ENCODE data around the gene GSN.

Gene GSN

DNA sequence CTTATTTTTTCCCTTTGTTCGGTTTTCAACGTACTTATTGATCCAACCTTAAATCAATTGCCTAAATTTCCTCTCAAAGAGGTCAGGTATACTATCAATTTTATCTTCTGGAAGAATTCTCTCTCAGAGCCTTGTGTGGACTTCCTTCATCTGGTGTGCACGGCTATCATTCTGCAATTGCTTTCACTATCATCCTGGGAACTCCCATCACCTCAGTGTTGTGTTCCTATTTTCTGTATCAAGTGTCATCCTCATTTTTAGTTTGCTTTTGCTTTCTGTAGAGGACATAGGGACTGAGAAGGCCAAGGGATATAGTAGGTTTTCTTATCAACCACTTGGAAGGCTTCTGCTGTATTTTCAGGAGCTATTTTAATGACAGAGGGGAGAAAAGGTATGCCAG is 90.8 kb downstream of the GSN start:
- no peak for DNase-seq

DNA sequence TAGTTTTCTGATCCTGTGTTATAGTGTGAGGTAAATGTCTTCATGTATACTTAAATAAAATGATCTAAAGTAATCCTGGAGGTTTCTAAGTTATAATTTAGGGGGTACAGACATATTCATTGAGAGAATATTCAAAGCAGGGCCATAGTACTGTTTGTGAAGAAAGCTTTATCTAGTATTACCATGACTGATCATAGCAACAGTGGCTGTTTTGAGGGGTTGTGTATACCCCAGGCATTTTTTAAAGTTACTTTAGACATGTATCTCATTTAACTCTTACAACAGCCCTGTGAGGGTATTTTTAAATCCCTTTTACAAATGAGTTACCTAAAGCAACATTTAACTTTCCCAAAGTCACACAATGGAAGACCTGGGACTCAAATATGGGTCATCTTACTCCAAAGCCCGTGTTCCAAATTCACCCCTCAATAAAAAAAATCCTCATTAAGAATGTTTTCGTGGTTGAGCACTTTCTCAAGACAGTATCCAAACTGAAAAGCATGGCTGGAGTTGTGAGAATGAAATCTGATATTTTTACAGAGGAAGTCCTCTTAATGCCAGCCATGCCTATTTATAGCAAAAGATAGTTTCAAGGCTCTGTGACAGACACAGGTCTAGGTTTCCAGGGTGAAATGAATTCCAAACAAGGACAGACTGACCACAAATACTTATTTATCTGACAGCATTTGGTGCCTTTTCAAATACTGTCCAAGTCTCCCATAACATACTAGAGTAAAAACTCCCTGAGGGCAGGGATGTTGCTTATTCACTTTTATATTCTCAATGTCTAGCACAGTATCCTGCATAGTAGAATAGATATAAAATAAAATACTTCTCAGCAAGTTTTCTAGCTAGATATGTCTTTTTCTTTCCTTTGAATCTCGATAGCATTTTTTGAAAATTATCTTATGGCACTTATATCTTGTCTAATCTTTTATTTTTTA is 91.7 kb downstream of the GSN start:
- DNase-seq, result no peak

DNA sequence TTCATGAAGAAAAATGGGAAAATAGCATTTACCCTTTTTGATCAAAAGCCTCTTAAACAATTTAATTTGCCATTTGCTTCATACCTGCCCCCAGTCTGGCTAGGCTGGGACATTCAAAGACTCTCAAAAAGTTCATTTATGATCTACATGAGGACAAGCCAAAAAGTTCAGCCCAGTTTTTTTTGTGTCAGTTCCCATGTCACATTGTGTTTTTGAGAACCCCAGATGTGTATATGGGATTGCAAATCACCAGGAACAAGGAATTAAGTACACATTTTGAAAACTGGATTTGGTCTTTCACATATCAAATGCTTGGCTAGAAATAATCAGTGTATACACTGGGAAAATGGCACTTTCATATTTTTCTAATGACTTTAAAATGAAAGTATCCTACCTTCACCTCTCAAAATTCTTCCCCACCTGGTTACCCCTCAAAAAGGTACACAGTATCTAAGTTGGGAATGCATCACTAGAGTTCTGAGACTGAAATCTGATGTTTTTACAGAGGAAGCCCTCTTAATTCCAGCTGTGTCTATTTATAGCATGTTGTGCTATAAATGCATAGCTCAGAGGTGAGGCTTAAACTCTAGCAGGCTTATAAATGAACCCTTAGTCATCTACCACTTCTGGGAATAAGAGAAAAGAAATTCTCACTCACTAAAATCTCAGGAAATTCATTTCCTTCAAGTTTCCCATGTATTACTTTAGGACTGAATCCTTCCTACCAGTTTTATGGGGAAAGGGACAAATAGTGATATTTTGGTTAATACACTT is 92.8 kb downstream of the GSN start:
- DNase-seq, result no peak

DNA sequence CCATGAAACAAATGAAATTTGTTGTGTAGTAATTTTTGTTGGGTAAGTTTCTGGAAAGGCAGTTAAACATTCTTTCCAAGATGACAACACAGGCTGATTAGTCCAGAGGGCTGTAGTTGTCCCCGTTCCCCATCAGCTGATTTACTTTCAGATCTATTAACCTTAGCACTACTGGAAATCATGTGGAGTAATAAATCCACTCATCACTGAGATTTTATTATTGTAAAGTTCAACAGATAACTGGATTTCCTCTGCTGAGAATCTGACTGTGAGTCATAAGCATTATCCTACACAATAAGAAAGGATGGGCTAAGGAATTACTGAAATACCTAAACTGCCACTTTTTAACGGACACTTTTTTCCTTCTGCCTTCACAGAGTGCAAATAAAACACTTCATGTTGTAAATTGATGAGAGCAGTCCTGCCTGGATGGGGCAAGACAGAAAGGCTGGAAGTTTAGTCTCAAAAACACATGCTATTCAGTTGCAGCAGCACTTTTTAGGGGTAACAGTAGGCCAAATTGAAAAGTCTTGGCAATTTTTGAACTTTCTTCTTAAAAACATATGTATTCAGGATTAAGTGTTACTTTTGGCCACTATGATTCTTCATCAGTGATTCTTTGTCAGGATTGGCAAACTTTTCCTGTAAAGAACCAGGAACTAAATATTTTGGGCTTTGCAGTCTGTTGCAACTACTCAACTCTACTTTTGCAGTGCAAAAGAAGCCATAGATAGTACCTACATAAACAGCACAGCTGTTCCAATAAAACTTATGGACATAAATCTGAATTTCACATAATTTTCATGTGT is 95.1 kb downstream of the GSN start:
- DNase-seq, result no peak

DNA sequence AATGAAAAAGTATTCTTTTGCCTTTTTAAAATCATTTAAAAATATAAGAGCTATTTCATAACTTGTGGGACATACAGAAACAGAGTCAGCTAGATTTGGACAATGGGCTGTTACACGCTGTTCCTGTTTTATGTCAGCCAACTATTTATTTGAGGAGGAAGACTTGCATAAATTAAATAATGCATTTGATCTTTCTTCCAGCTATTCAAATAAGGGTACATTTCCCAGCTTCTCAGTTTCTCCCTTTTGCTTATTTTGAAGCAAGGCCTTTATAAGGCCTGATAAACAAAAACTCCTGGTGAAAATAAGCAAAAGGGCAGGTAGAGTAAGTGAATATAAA is 95.6 kb downstream of the GSN start:
- DNase-seq, result no peak

DNA sequence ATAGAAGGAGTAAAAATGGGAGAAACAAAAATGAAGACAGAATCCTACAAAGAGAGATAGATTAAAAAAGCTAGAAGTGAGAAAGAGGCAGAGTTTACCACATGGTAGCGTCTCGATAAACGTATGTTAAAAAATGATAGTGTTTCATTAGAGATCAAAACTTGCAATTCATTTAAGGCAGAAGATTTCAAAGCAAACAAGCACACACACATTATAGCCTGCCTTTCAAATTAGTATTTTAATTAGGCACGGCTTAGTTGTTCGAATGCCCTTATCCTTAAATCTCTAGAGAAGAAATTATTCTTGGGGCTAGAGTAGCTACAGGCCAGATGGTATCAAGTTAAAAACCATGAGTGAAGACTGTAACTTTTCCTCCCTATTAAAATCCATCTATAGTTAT is 96.1 kb downstream of the GSN start:
- no peak for DNase-seq

DNA sequence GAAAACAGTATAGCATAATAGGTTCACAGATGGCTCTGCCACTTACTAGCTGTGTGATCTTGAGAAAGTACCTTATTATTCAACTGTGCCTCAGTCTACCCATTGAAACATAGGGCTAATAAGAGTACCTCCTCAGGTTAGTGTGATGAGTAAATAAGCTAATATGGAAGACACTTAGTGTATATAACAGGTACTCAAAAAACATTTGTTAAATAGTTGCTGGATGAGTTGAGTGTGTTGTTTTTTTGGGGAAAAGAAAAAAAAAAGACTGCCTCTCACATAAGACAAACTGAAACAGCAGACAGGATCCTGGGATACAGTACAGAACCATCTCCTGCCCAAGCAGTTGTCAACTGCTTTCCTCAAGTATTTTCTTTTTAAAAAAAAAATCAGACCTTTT is 96.9 kb downstream of the GSN start:
- no peak for DNase-seq

DNA sequence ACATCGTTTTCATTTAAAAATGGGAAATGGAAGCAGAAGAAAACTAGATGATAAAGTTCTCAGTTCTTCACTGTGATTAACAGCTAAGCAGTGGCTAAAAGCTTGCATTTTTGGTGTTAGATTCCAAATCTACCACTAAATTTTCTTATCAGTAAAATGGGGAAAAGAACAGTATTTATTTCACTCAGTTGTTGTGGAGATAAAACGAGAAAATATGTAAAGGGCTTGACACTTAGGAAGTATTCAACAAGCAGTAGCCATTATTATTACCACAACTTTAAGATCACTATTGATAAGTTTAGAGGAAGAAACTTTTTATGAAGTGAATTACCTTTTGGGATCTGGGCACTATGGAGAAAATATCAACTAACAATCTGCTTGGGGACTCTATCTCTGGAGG is 97.6 kb downstream of the GSN start:
- no peak for DNase-seq

DNA sequence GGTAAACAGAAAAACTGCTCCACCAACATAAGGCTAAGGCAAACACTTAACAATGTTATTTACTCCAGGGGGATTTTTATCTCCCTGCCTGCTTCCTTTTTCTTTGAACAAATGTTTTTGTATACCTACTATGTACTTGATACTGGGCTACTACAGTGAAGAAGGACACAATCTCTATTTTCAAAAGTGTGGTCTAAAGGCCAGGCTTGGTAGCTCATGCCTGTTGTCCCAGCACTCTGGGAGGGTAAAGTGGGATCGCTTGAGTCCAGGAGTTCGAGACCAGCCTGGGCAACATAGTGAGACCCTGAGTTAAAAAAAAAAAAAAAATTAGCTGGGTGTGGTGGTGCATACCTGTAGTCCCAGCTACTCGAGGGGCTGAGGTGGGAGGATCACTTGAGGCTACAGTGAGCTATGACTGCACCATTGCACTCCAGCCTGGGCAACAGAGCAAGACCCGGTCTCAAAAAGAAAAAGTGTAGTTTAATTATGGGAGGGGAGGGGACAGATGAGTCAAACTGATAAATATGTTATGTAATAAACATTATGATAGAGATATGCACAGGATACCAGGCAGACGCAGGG is 98.7 kb downstream of the GSN start:
- DNase-seq, result no peak

DNA sequence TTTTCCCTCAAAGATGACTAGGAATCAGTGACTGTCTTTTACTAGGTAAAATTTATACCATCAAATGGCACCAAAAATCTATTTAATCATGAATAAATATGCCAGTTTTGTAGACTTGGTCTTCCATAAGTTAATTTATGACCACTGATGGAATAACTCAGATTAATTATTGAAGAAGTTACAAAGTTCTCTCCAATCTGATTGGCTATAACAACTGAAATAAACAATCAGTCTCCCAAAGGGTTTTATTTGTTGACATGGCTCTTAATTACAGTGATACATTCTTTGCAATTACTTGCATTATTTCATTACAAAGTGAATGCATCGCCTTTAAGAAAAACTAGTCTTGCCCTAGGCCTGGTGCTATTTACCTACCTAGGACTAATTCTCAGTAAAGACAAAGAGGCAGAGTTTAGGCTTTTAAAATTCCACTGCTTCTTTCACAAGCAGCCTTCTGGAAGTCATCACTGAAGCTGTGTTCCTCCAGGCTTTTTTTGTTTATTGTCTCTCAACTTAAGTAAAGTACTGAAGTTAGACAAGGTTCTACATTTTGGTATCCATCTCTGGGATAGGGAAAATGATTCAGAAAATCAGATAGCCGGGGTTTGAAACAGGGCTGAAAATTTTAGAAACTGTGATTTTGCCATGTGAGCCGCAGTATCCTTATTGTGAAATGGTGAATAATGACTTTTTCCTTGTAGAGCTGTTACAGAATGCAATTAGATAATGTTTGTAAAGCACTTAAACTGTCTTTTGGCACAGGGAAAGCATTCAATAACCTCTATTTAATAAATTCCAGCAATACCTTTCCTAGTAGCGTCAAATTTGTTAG is 99.6 kb downstream of the GSN start:
- DNase-seq, result no peak

DNA sequence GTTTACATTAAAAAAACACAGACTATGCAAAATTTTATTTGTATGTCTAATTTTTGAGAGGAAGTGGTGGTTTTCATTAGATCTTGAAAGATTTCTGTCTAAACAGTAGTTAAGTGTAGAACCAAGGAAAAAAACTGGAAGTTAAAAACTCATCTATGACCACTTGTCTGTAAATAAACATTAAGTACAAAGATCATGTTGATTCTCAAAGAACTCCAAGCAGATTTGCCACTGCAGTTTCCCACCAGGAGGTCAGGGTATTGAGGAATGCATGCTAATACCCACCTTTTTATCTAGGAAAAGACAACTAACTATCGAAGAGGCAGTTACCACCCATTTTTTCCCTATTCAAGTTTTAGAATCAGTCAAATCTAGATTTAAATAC is 100.2 kb downstream of the GSN start:
- no peak for DNase-seq

DNA sequence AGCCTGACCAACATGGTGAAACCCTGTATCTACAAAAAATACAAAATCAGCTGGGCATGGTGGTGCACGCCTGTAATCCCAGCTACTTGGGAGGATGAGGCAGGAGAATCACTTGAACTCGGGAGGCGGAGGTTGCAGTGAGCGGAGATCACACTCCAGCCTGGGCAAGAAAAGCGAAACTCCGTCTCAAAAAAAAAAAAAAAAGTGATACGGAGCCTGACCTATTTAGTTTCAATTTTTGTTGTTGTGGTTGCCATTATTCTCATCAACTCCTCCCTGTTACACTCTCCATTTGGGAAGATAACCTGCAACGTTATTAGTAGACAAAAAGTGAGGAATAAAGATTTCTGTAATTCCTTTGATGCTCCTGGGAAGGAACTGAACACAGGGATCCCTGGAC is 100.8 kb downstream of the GSN start:
- no peak for DNase-seq

DNA sequence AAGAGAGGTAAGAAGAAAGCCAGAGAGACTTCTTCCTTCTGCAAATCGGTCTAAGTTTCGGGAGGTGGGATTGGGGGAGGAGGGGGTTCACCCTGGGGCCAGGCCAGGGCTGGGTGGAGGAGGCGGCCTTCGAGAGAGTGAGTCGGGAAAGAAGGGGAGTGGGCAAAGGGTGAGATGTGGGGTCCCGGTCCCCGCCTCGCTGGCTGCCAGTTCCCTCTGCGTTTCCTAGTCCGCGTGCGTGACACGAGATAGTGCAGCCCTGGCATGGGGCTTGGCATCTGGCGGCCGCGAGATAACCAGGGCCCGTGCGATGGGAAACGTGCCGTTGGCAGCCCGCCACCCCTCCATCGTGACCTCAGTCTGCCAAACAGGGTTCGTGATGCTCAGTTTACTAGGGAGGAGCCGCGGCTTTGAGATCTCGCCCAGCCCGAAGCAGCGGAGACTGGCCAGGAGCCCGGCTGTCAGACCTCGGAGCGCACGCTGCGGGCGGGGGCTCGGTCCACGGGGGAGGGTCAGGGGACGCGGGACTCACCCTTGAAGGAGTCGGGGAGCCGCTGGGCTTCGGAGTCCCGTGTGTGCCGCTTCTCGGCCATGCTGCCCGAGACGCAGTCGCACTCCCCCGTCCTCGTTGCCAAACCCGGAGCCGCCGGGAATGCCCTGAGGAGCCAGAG is 101.8 kb downstream of the GSN start, which contains the start of gene STOM:
STOM (minus strand) TSS at position 656 of the 671 bp plus-strand sequence; CDS start at position 593, 63 bp downstream.
- no peak for DNase-seq

DNA sequence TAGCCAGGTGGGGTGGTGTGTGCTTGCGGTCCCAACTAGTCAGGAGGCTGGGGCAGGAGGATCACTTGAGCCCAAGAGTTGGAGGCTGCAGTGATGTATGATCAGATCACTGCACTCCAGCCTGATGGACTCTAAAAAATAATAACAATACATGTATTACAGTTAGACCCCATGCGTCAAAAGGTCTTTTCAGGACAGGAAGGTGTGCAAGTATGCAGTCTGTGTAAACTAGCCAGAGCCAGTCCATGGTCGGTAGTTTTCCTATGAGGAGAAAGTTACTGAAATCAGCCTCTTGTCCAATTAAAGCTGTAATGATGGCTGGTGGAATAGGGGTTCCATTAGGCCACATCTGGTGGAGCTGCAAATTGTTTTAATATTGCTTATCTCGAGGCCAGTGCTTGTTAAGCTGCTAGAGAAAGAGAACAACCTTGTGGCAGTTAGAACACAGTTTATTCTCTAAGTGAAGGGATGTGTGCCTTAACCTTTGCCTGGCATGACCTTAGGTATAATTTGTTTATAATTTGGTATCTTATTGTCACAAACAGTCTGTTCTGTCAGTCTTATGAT is 103.6 kb downstream of the GSN start:
- DNase-seq, result no peak

DNA sequence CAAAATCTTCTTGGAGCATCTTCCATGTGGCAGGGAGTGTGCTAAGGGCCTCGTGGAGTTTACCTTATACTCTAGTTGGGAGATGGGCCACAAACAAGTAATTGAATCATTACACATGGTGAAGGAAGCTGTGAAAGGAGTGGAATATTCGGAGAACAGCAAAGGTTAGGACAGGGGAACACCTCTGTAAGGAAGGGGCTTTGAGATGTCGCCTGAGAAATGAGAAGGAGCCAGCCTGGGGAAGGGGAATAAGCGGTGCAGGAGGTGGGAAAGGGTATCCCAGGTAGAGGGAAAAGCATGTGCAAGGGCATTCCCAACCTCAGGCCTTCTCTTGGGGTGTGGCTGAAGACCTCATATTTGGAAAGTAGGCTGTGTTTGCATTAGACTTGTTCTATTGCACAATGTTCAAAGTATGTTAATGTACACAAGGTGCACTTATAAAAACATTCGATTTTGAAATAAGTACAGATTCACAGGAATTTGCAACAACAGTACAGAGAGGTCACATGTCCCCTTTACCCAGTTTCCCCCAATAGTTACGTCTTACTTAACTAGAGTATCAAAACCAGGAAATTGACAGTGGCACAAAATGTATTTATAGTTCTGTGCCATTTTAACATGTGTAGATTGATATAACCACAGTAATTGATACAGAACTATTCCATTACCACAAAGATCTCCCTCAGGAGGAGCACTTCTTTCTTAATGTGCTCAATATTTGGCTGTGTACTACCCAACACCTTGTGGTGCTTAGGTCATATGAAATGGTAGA is 104.5 kb downstream of the GSN start:
- DNase-seq, result no peak

DNA sequence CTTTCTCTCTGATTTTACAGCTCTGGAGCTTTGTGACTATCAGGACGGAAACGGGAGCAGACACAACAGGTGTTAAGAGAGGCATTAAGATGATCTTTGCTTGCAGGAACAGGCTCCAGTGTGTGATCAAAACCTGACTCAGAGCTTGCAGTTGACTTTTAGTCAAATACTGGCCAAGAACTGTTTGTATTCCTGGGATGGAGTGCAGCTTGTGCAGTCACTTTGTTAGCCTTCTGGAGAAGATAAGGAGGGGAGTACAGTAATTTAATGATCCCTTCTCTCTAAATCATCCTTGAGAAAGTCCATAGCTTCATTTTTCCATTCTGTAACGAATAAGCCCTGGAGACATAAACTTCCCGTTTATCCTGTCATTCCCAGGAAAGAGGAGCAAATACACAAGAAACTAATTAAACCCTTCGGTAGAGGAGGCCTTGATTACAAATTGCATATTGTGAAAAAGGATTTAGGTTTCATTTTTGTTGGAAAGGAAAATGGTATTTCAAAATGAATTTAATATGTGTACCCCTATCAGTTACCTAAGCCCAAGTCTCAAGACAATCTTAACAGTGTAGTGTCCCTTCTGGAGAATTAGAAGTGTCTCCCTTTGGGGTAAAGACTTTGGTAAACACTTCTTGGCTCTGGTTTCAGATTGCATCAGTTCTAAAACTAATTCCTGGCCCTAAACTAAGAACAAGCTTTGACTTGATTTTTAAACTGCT is 105.2 kb downstream of the GSN start:
- DNase-seq, result no peak

DNA sequence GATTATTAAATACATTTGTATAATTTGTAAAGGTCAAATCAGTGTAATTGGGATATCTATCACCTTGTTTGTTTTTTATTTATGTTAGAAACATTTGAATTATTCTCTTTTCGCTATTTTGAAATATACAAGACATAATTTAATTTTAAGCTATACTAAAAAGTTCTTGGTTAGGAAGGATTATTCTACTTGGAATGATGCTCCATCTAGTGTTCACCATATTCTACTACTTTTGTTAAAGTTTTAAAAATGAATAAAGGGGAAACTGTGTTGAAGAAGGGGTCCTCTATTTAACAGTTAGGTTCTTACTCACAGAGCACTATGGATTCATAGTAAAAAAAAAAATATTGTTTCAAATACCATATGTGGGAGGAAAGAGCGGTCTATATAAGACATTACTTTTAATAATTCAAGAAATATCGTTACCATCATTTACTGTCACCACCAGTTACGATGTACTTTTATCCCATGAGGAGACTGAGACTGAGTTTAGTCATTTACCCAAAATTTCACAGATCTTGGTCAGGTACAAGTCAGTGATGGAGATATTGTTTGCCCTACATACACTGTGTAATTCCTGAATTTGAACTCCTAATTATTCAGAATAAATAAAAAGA is 108.4 kb downstream of the GSN start:
- DNase-seq, result no peak

DNA sequence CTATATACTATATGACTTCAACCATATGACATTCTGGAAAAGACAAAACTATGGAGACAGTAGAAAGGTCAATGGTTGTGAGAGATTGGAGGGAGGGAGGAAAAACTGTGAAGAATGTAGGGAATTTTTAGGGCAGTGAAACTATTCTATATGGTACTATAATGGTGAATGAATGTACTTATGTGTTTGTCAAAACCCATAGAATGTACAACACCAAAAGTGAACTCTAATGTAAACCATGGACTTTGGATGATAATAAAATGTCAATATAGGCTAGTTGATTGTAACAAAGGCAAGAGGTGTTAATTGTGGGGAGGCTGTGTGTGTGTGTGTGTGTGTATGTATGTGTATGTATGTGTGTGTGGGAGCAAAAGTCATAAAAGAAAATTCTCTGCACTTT is 112.9 kb downstream of the GSN start:
- DNase-seq, result no peak
